Activated B cell treated with CpG ODN at 0.5 μM for 24 hours (primary cell): Measurements from ENCODE around the gene IMPDH2. TPM values are rescaled to one million over a fixed set of nuclear protein-coding genes. Genes with fewer than 3 reads are reported as not detected.
A peak's percentile ranks its signal among the peaks of the same experiment; 100 is the strongest.

Experiments used
- ATAC-seq: fragments of 200-7000 bp; cut with Tn5 transposase; one replicate; pipeline ENCODE4 v1.10.0; 2021; ENCODE audit warnings: low read depth, mild to moderate bottlenecking, moderate library complexity
- CTCF ChIA-PET: fragments of 350-600 bp; sonication (Branson Sonifier 250); formaldehyde crosslinking; loops from one replicate; lab custom pipeline; 2021; ENCODE audit warnings: antibody characterized with exemption; lab: Charles Lee
- POLR2A ChIA-PET: fragments of 350-600 bp; sonication (Branson Sonifier 250); formaldehyde crosslinking; loops from one replicate; lab custom pipeline; 2021; ENCODE audit warnings: antibody characterized with exemption; lab: Charles Lee
- DNase-seq: peaks from one replicate; pipeline ENCODE4 v3.0.0; 2022
- H3K27ac Mint-ChIP-seq: one replicate; pipeline ENCODE4 v1.8.0; 2020; ENCODE audit warnings: mixed read lengths
- H3K27me3 Mint-ChIP-seq: one replicate; pipeline ENCODE4 v1.8.0; 2021; ENCODE audit warnings: mixed read lengths
- H3K36me3 Mint-ChIP-seq: one replicate; pipeline ENCODE4 v1.8.0; 2021; ENCODE audit warnings: low read depth, mixed read lengths
- H3K4me1 Mint-ChIP-seq: one replicate; pipeline ENCODE4 v1.8.0; 2021; ENCODE audit warnings: mixed read lengths
- H3K4me3 Mint-ChIP-seq: one replicate; pipeline ENCODE4 v1.8.0; 2020; ENCODE audit warnings: mild to moderate bottlenecking, mixed read lengths
- H3K9me3 Mint-ChIP-seq: one replicate; pipeline ENCODE4 v1.8.0; 2020; ENCODE audit warnings: mixed read lengths
- intact Hi-C: fragments of 100-400 bp; cut with micrococcal nuclease; formaldehyde crosslinking; loops from one replicate; pipeline ENCODE4 v1.15.1; 2024
- total RNA-seq: library from RNA; stranded (reverse); gene quantifications from 2 replicates; pipeline ENCODE4 v1.2.3, GENCODE V29; 2022
- TF ChIP-seq, protein P1 (sequence below): fragments of 200-600 bp; IDR thresholded peaks from one replicate; pipeline ENCODE4 v1.8.0; 2022; ENCODE audit warnings: antibody characterized with exemption, mild to moderate bottlenecking

Gene IMPDH2
- total RNA-seq, 1 donor from 2014 or later = 387 TPM

DNA sequence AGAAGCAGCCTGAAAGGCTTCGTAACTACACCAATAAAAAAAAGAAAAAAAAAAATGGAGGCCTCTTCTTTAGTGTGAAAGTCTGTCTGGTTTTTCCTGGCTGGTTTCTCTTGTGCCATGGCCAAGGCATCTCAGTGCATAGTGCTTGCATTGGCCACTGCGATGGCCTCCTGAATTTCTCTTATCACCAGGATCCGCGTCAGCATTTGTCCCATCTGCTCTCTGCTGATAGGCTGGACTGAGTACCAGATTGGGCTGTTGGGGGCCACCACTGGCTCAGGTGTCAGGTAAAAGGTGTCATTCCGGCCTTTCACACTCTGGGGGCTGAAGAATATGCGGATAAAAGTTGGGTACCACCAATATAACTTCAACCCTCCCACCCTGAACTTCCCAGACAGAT lies 1.1 kb upstream of the IMPDH2 start:
- ATAC-seq (no peak), DNase-seq (no peak)
- Mint-ChIP-seq H3K4me3 (no peak overlapping the region), H3K9me3 (no peaks in the 10 kb centered on the region), H3K27ac (no peak overlapping the region), H3K36me3 (peaks cover 77% of the 10 kb centered on the region), H3K4me1 (peaks cover 41% of the 10 kb centered on the region), H3K27me3 (no peaks in the 10 kb centered on the region)
- ChIA-PET POLR2A (interaction anchor here (1.3 to 2.1 kb wide), 2 partner anchors 23 to 91 kb away, joined by 3 to 6 read pairs; partner anchors contain the start of genes USP19 and WDR6), CTCF (no interaction called here)
- intact Hi-C loops = no loop called here
- TF ChIP-seq, protein P1, sequence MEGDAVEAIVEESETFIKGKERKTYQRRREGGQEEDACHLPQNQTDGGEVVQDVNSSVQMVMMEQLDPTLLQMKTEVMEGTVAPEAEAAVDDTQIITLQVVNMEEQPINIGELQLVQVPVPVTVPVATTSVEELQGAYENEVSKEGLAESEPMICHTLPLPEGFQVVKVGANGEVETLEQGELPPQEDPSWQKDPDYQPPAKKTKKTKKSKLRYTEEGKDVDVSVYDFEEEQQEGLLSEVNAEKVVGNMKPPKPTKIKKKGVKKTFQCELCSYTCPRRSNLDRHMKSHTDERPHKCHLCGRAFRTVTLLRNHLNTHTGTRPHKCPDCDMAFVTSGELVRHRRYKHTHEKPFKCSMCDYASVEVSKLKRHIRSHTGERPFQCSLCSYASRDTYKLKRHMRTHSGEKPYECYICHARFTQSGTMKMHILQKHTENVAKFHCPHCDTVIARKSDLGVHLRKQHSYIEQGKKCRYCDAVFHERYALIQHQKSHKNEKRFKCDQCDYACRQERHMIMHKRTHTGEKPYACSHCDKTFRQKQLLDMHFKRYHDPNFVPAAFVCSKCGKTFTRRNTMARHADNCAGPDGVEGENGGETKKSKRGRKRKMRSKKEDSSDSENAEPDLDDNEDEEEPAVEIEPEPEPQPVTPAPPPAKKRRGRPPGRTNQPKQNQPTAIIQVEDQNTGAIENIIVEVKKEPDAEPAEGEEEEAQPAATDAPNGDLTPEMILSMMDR = no peak

DNA sequence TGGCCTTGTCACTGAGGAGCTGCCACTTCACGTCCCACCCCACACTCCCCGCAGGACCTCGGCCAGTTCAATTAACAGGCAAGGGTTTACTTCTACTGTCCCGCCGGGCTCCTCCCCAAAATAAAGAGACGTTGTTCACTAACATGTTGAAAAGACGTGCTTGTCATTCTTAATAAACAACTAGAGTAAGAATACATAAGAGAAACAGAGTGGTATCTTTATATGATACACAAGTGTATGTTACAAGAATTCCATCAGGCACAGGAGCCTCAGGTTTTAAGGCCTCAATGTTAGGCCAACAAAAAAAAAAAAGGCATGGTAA lies 326 bp upstream of the IMPDH2 start:
- Mint-ChIP-seq H3K4me3 (peak overlapping the region; percentile 93), H3K9me3 (no peaks in the 10 kb centered on the region), H3K4me1 (peaks cover 48% of the 10 kb centered on the region), H3K36me3 (peaks cover 77% of the 10 kb centered on the region), H3K27me3 (no peaks in the 10 kb centered on the region), H3K27ac (peak overlapping the region; percentile 94)
- intact Hi-C loops = loop anchor here (1.0 to 10.0 kb wide), 5 partner anchors 8 to 1265 kb away; partner anchors contain the start of genes HYAL3, IFRD2, NAA80 and QRICH1
- ATAC-seq = no peak
- POLR2A ChIA-PET = interaction anchor here (0.5 to 14.9 kb wide), 29 partner anchors 9 to 942 kb away, joined by 3 to 372 read pairs (median 4); partner anchors contain the start of genes ARIH2, CCDC51, DALRD3 and IP6K2
- DNase-seq = no peak
- CTCF ChIA-PET = interaction anchor here (0.6 to 1.7 kb wide), 7 partner anchors 9 to 64 kb away, joined by 3 to 17 read pairs (median 5); partner anchors contain the start of genes DALRD3, QRICH1 and WDR6
- TF ChIP-seq, protein P1 = no peak

DNA sequence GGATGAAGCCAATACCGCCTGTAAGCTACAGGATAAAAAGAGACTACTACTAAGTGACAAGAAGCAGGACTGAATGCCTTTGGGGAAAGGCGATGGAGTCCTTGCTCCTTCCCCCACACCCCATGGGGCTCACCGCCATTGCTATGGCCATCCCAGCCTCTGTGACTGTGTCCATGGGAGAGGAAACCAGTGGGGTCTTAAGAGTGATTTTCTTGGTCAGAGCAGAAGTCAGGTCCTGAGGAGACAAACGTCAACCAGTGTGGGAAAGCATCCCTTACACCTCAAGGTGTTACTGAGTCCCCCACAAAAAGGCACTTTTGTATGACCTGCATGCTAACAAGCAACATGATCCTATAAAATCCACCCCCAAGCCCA lies 913 bp downstream of the IMPDH2 start:
- Mint-ChIP-seq H3K9me3 (no peaks in the 10 kb centered on the region), H3K4me3 (peak overlapping the region; percentile 93), H3K27me3 (no peaks in the 10 kb centered on the region), H3K27ac (peak overlapping the region; percentile 94), H3K36me3 (peaks cover 85% of the 10 kb centered on the region), H3K4me1 (peaks cover 54% of the 10 kb centered on the region)
- TF ChIP-seq, protein P1 = no peak
- DNase-seq (no peak), ATAC-seq (no peak)
- CTCF ChIA-PET = interaction anchor here (1.5 to 1.7 kb wide), 2 partner anchors 11 to 40 kb away, joined by 5 to 17 read pairs; partner anchors contain the start of gene DALRD3
- intact Hi-C loops = loop anchor here (2.0 to 10.0 kb wide), 2 partner anchors 67 to 1267 kb away; partner anchors contain the start of genes HYAL3, IFRD2, NAA80 and QRICH1
- POLR2A ChIA-PET = interaction anchor here (0.6 to 14.9 kb wide), 13 partner anchors 8 to 925 kb away, joined by 3 to 372 read pairs (median 9); partner anchors contain the start of genes ARIH2, DALRD3, P4HTM and QARS1

DNA sequence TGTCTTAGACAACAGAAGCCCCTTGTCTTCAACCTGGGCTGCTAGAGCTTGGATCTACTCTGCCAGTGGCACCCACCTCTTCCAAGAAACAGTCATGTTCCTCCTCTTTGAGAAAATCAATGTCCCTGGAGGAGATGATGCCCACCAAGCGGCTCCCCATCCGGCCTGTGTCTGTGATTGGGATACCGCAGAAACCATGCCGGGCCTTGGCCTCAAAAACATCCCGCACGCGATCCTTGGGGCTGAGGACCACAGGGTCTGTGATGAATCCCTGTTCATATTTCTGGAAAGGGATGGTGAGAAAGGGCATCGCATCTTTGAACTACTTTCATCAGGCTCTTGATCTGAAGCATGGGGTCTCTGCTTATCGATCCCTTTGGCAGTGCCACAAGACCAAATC lies 1.6 kb downstream of the IMPDH2 start:
- Mint-ChIP-seq H3K4me1 (peaks cover 61% of the 10 kb centered on the region), H3K9me3 (no peaks in the 10 kb centered on the region), H3K36me3 (peaks cover 85% of the 10 kb centered on the region), H3K4me3 (no peak overlapping the region), H3K27me3 (no peaks in the 10 kb centered on the region), H3K27ac (no peak overlapping the region)
- POLR2A ChIA-PET = interaction anchor here (1.1 to 14.9 kb wide), 5 partner anchors 9 to 108 kb away, joined by 4 to 372 read pairs (median 5); partner anchors contain the start of genes ARIH2, DALRD3, P4HTM and WDR6
- CTCF ChIA-PET = no interaction called here
- ATAC-seq (no peak), DNase-seq (no peak)
- intact Hi-C loops = loop anchor here (2.0 to 10.0 kb wide), 2 partner anchors 67 to 1267 kb away; partner anchors contain the start of genes HYAL3, IFRD2, NAA80 and QRICH1
- TF ChIP-seq, protein P1 = no peak

DNA sequence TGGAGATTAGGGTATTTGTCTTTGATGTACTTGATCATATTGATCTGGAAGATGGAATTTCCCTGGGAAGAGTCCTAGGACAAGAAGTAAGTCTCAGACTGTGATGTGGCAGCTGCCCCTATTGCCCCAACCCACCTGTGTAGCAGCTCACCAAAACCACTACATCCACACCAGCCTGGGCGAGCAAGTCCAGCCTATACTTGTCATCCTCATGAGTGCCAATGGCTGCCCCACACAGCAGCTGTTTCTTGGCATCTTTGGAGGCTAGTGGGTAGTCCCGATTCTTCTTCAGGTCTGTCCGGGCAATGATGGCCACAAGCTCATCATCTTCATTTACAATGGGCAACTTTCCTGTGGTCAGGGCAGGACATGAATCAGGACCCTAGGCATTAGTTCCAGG lies 2.7 kb downstream of the IMPDH2 start:
- H3K27ac Mint-ChIP-seq = peak overlapping the region; percentile 88
- POLR2A ChIA-PET = interaction anchor here (0.6 to 14.9 kb wide), 6 partner anchors 8 to 145 kb away, joined by 3 to 372 read pairs (median 6); partner anchors contain the start of genes DALRD3, KLHDC8B, QRICH1 and WDR6
- TF ChIP-seq, protein P1 = no peak
- ATAC-seq (no peak), DNase-seq (no peak)
- peaks cover 75% of the 10 kb centered on the region for H3K36me3 Mint-ChIP-seq
- no peaks in the 10 kb centered on the region for H3K27me3 Mint-ChIP-seq
- no peaks in the 10 kb centered on the region for H3K9me3 Mint-ChIP-seq
- H3K4me3 Mint-ChIP-seq = no peak overlapping the region
- intact Hi-C loops = loop anchor here (10.0 kb wide), 1 partner anchor 1268 kb away; the partner anchor contains the start of genes HYAL3, IFRD2 and NAA80
- peaks cover 64% of the 10 kb centered on the region for H3K4me1 Mint-ChIP-seq
- CTCF ChIA-PET = no interaction called here
